ENCODE measurements around the gene ITGAD.

ITGAD gene

DNA sequence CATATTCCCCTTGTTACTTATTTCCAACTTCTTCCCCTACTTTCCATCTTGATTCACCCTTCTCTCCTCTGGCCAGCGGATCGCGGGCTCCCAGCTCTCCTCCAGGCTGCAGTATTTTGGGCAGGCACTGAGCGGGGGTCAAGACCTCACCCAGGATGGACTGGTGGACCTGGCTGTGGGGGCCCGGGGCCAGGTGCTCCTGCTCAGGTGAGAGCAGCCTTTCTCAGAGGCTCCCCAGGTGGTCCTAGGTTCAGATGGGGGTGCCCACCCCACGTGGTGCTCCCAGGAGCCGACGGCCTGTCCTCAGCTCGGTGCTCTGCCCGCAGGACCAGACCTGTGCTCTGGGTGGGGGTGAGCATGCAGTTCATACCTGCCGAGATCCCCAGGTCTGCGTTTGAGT lies 22.1 kb upstream of the ITGAD start:
- no peak overlapping the region for H3K4me3 ChIP-seq (ENCODE audit: low read depth, low read length)
- DNase-seq (ENCODE audit: low read depth) = no peak
- TF ChIP-seq, protein P1, sequence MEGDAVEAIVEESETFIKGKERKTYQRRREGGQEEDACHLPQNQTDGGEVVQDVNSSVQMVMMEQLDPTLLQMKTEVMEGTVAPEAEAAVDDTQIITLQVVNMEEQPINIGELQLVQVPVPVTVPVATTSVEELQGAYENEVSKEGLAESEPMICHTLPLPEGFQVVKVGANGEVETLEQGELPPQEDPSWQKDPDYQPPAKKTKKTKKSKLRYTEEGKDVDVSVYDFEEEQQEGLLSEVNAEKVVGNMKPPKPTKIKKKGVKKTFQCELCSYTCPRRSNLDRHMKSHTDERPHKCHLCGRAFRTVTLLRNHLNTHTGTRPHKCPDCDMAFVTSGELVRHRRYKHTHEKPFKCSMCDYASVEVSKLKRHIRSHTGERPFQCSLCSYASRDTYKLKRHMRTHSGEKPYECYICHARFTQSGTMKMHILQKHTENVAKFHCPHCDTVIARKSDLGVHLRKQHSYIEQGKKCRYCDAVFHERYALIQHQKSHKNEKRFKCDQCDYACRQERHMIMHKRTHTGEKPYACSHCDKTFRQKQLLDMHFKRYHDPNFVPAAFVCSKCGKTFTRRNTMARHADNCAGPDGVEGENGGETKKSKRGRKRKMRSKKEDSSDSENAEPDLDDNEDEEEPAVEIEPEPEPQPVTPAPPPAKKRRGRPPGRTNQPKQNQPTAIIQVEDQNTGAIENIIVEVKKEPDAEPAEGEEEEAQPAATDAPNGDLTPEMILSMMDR (conservative IDR thresholded peaks at IDR 0.05; ENCODE audit: low read depth, low read length) = no peak

DNA sequence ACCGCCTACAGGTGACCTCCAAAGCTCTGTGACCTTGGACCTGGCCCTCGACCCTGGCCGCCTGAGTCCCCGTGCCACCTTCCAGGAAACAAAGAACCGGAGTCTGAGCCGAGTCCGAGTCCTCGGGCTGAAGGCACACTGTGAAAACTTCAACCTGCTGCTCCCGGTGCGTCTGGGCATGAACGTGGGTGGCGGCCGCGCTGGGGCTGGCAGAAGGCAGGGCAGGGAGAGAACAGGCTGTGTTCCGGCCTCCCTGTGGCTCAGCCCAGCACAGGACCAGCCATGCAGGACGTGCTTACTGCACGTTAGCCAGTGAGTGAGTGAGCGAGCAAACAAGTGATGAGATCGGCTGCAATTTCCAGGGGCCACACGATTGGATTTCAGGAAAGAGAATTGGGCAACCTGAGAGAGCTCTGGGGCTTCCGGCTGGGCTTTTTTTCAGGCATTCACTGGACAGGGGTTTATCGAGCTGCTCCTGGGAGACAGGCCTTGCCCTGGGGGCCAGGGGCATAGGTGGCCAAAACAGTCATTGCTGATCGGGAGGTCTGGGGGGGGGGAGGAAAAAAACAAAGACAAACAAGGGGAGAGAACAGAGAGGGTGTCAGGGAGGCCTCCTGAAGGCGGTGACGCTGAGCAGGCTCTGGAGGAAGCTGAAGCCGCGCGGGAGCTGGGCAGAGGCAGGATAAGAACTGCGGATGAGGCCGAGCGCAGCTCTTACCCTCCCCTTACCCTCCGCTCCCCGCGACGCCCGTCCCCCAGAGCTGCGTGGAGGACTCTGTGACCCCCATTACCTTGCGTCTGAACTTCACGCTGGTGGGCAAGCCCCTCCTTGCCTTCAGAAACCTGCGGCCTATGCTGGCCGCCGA lies 21.3 kb upstream of the ITGAD start:
- DNase-seq (ENCODE audit: low read depth) = no peak
- H3K4me3 ChIP-seq (ENCODE audit: low read depth, low read length) = no peak overlapping the region
- TF ChIP-seq, protein P1 (conservative IDR thresholded peaks at IDR 0.05; ENCODE audit: low read depth, low read length) = no peak

DNA sequence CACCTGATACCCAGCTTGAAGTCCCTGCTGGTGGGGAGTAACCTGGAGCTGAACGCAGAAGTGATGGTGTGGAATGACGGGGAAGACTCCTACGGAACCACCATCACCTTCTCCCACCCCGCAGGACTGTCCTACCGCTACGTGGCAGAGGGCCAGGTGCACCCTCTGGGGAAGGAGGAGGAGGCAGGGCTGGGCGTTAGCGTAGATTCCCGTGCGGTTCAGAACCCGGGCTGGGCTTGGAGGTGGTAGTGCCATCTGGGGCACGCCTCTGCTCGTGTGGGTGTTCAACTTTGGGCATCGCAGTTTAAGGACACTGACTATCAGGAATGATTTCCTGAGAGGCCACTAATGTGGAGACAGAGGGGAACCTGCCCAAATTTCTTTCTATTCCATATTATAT lies 19.9 kb upstream of the ITGAD start:
- no peak for DNase-seq (ENCODE audit: low read depth)
- TF ChIP-seq, protein P1 (conservative IDR thresholded peaks at IDR 0.05; ENCODE audit: low read depth, low read length) = no peak
- no peak overlapping the region for H3K4me3 ChIP-seq (ENCODE audit: low read depth, low read length)

DNA sequence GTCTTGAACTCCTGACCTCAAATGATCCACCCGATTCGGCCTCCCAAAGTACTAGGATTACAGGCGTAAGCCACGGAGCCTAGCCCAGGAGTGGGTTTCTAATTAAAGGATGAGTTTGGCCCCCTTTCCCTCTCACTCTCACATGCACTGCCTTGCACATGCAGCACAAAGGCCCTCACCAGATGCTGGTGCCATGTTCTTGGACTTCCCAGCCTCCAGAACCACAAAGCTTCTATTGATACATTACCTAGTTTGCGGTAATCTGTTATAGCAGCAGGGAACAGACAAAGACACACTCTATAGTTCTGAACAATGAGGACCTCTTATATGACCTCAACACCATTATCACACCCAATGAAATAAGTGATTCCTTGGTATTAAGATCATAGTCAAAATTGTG lies 17.9 kb upstream of the ITGAD start:
- TF ChIP-seq, protein P1 (conservative IDR thresholded peaks at IDR 0.05; ENCODE audit: low read depth, low read length) = no peak
- H3K4me3 ChIP-seq (ENCODE audit: low read depth, low read length) = no peak overlapping the region
- no peak for DNase-seq (ENCODE audit: low read depth)

DNA sequence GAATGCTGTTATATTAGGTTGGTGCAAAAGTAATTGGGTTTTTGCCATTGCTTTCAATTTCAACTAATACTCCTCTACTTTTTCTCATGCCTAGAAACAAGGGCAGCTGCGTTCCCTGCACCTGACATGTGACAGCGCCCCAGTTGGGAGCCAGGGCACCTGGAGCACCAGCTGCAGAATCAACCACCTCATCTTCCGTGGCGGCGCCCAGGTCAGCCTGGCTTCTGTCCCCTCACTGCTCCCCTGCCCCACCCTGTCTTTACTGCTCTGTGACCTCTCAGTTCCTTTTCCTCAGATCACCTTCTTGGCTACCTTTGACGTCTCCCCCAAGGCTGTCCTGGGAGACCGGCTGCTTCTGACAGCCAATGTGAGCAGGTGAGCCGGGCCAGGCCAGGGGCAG lies 16.4 kb upstream of the ITGAD start:
- TF ChIP-seq, protein P1 (conservative IDR thresholded peaks at IDR 0.05; ENCODE audit: low read depth, low read length) = no peak

DNA sequence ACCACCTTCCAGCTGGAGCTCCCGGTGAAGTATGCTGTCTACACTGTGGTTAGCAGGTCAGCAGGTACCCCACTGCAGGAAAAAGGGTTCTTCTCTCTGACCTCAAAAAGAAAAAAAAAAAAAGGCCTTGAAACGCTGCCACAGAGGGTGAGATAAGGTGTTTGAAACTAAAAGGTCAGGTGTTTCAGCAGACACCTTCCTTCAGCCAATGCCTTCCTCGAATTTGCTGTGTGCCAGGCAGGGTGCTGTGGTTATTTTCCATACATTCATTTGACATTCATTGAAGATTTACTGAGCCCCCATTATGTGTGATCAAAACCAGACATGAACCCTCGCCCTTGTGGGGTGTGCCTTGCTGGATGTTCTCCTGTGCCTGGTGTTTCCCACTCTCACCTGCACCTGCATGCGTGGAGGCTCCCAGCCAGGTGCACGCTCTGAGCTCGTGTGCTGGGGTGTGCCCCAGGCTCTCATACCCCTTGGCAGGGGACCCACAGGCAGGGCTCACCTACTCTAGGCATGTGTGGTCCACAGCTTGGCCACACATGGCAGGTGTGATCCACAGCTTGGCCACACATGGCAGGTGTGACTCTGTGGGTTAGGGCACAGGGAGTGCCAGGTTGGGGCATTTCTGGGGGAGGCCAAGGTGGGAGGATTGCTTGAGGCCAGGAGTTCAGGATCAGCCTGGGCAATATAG lies 15.8 kb upstream of the ITGAD start:
- TF ChIP-seq, protein P1 (conservative IDR thresholded peaks at IDR 0.05; ENCODE audit: low read depth, low read length) = no peak
- no peak overlapping the region for H3K4me3 ChIP-seq (ENCODE audit: low read depth, low read length)
- DNase-seq (ENCODE audit: low read depth) = no peak

More for the DNA sequence above, 16.4 kb upstream of the ITGAD start:
- DNase-seq (ENCODE audit: low read depth) = no peak
- no peak overlapping the region for H3K4me3 ChIP-seq (ENCODE audit: low read depth, low read length)
